Neural progenitor cell (in vitro differentiated cells): ENCODE measurements around the gene MAGI2. TPM values are rescaled to one million over a fixed set of nuclear protein-coding genes. Genes with fewer than 3 reads are reported as not detected.

ENCODE experiments used
- DNase-seq: peaks from one replicate; pipeline ENCODE4 v3.0.0-alpha.2; 2016; ENCODE audit warnings: low spot score
- H2AFZ ChIP-seq: fragments of 200-600 bp; sonication (generic); replicated peaks from 2 replicates; pipeline ENCODE4 v1.6.1; 2016; ENCODE audit warnings: antibody characterized with exemption
- H3F3A ChIP-seq: fragments of 200-600 bp; sonication (generic); 2 replicates; pipeline ENCODE4 v1.6.1; 2016; ENCODE audit warnings: antibody characterized with exemption, low read depth
- H3K27ac ChIP-seq: fragments of 200-600 bp; sonication (generic); 2 replicates; pipeline ENCODE4 v1.5.1; 2016; ENCODE audit warnings: mild to moderate bottlenecking
- H3K27me3 ChIP-seq: fragments of 200-600 bp; sonication (generic); 2 replicates; pipeline ENCODE4 v1.6.1; 2016; ENCODE audit warnings: mild to moderate bottlenecking, moderate library complexity
- H3K36me3 ChIP-seq: fragments of 200-600 bp; sonication (generic); 2 replicates; pipeline ENCODE4 v1.5.1; 2016
- H3K4me1 ChIP-seq: fragments of 200-600 bp; sonication (generic); 2 replicates; pipeline ENCODE4 v1.6.1; 2016; ENCODE audit warnings: mixed run types
- H3K4me2 ChIP-seq: fragments of 200-600 bp; sonication (generic); 2 replicates; pipeline ENCODE4 v1.6.1; 2016
- H3K4me3 ChIP-seq: fragments of 200-600 bp; sonication (generic); 2 replicates; pipeline ENCODE4 v1.5.1; 2016
- H3K79me2 ChIP-seq: fragments of 200-600 bp; sonication (generic); 2 replicates; pipeline ENCODE4 v1.6.1; 2016; ENCODE audit warnings: low read depth
- H3K9ac ChIP-seq: fragments of 200-600 bp; sonication (generic); 2 replicates; pipeline ENCODE4 v1.6.1; 2016
- H3K9me3 ChIP-seq: fragments of 200-600 bp; sonication (generic); 2 replicates; pipeline ENCODE4 v1.5.1; 2016; ENCODE audit warnings: low read depth
- H4K20me1 ChIP-seq: fragments of 200-600 bp; sonication (generic); 2 replicates; pipeline ENCODE4 v1.6.1; 2016; ENCODE audit warnings: low read depth
- H3K27ac Mint-ChIP-seq: 3 replicates; pipeline ENCODE4 v1.8.0; 2021; ENCODE audit warnings: mixed read lengths
- H3K27me3 Mint-ChIP-seq: 2 replicates; pipeline ENCODE4 v1.8.0; 2022; ENCODE audit warnings: low read depth, mild to moderate bottlenecking, inconsistent platforms, moderate library complexity, mixed read lengths; ENCODE audit not compliant: insufficient read depth
- H3K36me3 Mint-ChIP-seq: 3 replicates; pipeline ENCODE4 v1.8.0; 2021; ENCODE audit warnings: mixed read lengths
- H3K4me1 Mint-ChIP-seq: 3 replicates; pipeline ENCODE4 v1.8.0; 2021; ENCODE audit warnings: mixed read lengths
- H3K4me3 Mint-ChIP-seq: 3 replicates; pipeline ENCODE4 v1.8.0; 2021; ENCODE audit warnings: mild to moderate bottlenecking, moderate library complexity, mixed read lengths
- H3K9me3 Mint-ChIP-seq: 3 replicates; pipeline ENCODE4 v1.8.0; 2020; ENCODE audit warnings: mixed read lengths
- EZH2 ChIP-seq: fragments of 200-600 bp; sonication (generic); IDR thresholded peaks from 2 replicates; pipeline ENCODE4 v1.6.1; 2017; ENCODE audit warnings: antibody characterized with exemption, mild to moderate bottlenecking, moderate library complexity
- EZH2phosphoT487 ChIP-seq: fragments of 200-600 bp; sonication (generic); IDR thresholded peaks from 2 replicates; pipeline ENCODE4 v1.6.1; 2017; ENCODE audit warnings: antibody characterized with exemption
- total RNA-seq: library from RNA; depleted of rRNA; stranded (reverse); fragments of >200 nt; gene quantifications from 2 replicates; pipeline ENCODE4 v1.2.3, GENCODE V29; 2015; ENCODE audit warnings: low replicate concordance
- TF ChIP-seq, protein P1 (sequence below): fragments of 200-600 bp; sonication (generic); IDR thresholded peaks from 2 replicates; pipeline ENCODE4 v1.5.1; 2017; ENCODE audit warnings: antibody characterized with exemption, mild to moderate bottlenecking

The MAGI2 gene
- total RNA-seq, 1 donor from 2014 or later = 5.8 TPM

GRCh38 chr7:78213402-78213801, 1240.1 kb downstream of the MAGI2 start:
- Mint-ChIP-seq H3K4me1 (no peaks in the 10 kb centered on the region), H3K36me3 (peaks cover 2% of the 10 kb centered on the region), H3K4me3 (no peak overlapping the region), H3K27ac (no peak overlapping the region), H3K9me3 (peaks cover 2% of the 10 kb centered on the region), H3K27me3 (no peaks in the 10 kb centered on the region)
- Histone ChIP-seq H3K36me3 (no peaks in the 10 kb centered on the region), H3K27ac (no peak overlapping the region), H3K4me1 (no peaks in the 10 kb centered on the region), H3F3A (no peaks in the 10 kb centered on the region), H3K9me3 (no peaks in the 10 kb centered on the region), H3K79me2 (no peaks in the 10 kb centered on the region), H3K4me3 (no peak overlapping the region), H3K4me2 (no peak overlapping the region), H3K27me3 (no peaks in the 10 kb centered on the region), H3K9ac (no peak overlapping the region), H4K20me1 (no peaks in the 10 kb centered on the region), H2AFZ (no peak overlapping the region)
- DNase-seq = no peak
- TF ChIP-seq EZH2 (no peak), EZH2phosphoT487 (no peak)
- TF ChIP-seq, protein P1, sequence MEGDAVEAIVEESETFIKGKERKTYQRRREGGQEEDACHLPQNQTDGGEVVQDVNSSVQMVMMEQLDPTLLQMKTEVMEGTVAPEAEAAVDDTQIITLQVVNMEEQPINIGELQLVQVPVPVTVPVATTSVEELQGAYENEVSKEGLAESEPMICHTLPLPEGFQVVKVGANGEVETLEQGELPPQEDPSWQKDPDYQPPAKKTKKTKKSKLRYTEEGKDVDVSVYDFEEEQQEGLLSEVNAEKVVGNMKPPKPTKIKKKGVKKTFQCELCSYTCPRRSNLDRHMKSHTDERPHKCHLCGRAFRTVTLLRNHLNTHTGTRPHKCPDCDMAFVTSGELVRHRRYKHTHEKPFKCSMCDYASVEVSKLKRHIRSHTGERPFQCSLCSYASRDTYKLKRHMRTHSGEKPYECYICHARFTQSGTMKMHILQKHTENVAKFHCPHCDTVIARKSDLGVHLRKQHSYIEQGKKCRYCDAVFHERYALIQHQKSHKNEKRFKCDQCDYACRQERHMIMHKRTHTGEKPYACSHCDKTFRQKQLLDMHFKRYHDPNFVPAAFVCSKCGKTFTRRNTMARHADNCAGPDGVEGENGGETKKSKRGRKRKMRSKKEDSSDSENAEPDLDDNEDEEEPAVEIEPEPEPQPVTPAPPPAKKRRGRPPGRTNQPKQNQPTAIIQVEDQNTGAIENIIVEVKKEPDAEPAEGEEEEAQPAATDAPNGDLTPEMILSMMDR = no peak

- TF ChIP-seq EZH2 = no peak
- Histone ChIP-seq H3K9me3 (no peaks in the 10 kb centered on the region), H4K20me1 (no peaks in the 10 kb centered on the region), H3K4me3 (no peak overlapping the region), H3K9ac (no peak overlapping the region), H3K4me2 (no peak overlapping the region), H3K79me2 (no peaks in the 10 kb centered on the region), H2AFZ (no peak overlapping the region), H3K27ac (no peak overlapping the region), H3K36me3 (no peaks in the 10 kb centered on the region), H3K4me1 (no peaks in the 10 kb centered on the region), H3K27me3 (no peaks in the 10 kb centered on the region), H3F3A (no peaks in the 10 kb centered on the region)
- Mint-ChIP-seq H3K36me3 (peaks cover 2% of the 10 kb centered on the region), H3K27ac (no peak overlapping the region), H3K27me3 (no peaks in the 10 kb centered on the region), H3K4me1 (no peaks in the 10 kb centered on the region), H3K4me3 (no peak overlapping the region), H3K9me3 (peaks cover 2% of the 10 kb centered on the region)
- DNase-seq = no peak
Measured at GRCh38 chr7:78212476-78213060, 1240.9 kb downstream of the MAGI2 start.

DNA sequence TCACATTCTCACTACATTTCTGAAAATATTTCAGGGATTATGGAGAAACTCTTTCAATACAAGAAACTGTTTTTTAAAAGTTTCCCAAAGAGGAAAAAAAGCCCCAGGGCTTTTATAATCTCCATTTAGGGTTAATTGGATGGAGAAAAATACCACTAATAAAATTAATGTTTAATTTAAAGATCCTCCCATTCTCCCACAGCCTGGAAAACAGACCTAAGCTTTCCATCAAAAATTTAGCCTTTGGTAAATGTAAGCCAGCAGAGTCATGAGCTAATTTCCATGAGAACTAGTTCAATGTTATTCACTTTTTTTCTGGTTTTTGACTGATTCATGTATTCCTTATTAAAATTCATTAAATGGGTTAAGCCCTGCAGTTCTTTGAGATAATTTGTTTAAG, 1246.2 kb downstream of the MAGI2 start:
- no peak overlapping the region for H2AFZ ChIP-seq
- peaks cover 2% of the 10 kb centered on the region for H3K36me3 Mint-ChIP-seq
- H3K4me1 ChIP-seq = no peaks in the 10 kb centered on the region
- H4K20me1 ChIP-seq = no peaks in the 10 kb centered on the region
- peaks cover 2% of the 10 kb centered on the region for H3K9me3 Mint-ChIP-seq
- H3K4me1 Mint-ChIP-seq = no peaks in the 10 kb centered on the region
- no peak overlapping the region for H3K4me3 Mint-ChIP-seq
- TF ChIP-seq EZH2phosphoT487 = no peak
- TF ChIP-seq EZH2 = no peak
- TF ChIP-seq, protein P1 = no peak
- H3K27me3 ChIP-seq = no peaks in the 10 kb centered on the region
- no peak overlapping the region for H3K4me3 ChIP-seq
- no peaks in the 10 kb centered on the region for H3K9me3 ChIP-seq
- H3K27me3 Mint-ChIP-seq = no peaks in the 10 kb centered on the region
- no peaks in the 10 kb centered on the region for H3F3A ChIP-seq
- no peaks in the 10 kb centered on the region for H3K79me2 ChIP-seq
- H3K36me3 ChIP-seq = no peaks in the 10 kb centered on the region
- DNase-seq = no peak
- no peak overlapping the region for H3K4me2 ChIP-seq
- H3K27ac ChIP-seq = no peak overlapping the region
- no peak overlapping the region for H3K27ac Mint-ChIP-seq
- H3K9ac ChIP-seq = no peak overlapping the region

GRCh38 chr7:78206769-78207168, 1246.7 kb downstream of the MAGI2 start:
- peaks cover 2% of the 10 kb centered on the region for H3K36me3 Mint-ChIP-seq
- TF ChIP-seq EZH2 = no peak
- TF ChIP-seq EZH2phosphoT487 = no peak
- TF ChIP-seq, protein P1 = no peak
- no peak overlapping the region for H3K4me2 ChIP-seq
- no peaks in the 10 kb centered on the region for H3K27me3 ChIP-seq
- H2AFZ ChIP-seq = no peak overlapping the region
- no peaks in the 10 kb centered on the region for H4K20me1 ChIP-seq
- H3K79me2 ChIP-seq = no peaks in the 10 kb centered on the region
- H3K27me3 Mint-ChIP-seq = no peaks in the 10 kb centered on the region
- H3K9me3 ChIP-seq = no peaks in the 10 kb centered on the region
- no peak for DNase-seq
- no peaks in the 10 kb centered on the region for H3K4me1 Mint-ChIP-seq
- no peak overlapping the region for H3K27ac ChIP-seq
- no peaks in the 10 kb centered on the region for H3F3A ChIP-seq
- H3K9ac ChIP-seq = no peak overlapping the region
- no peaks in the 10 kb centered on the region for H3K4me1 ChIP-seq
- H3K36me3 ChIP-seq = no peaks in the 10 kb centered on the region
- no peak overlapping the region for H3K4me3 Mint-ChIP-seq
- H3K9me3 Mint-ChIP-seq = peaks cover 2% of the 10 kb centered on the region
- H3K27ac Mint-ChIP-seq = no peak overlapping the region
- H3K4me3 ChIP-seq = no peak overlapping the region
